ENCODE data around the gene GALNT16.

Gene GALNT16

GRCh38 chr14:69252851-69253250, 7.1 kb upstream of the GALNT16 start:
- H3K4me3 ChIP-seq (ENCODE audit: low read depth, low read length) = no peak overlapping the region
- DNase-seq (ENCODE audit: low read depth) = no peak
- TF ChIP-seq CTCF (conservative IDR thresholded peaks at IDR 0.05; ENCODE audit: low read depth, low read length) = no peak

GRCh38 chr14:69259168-69259526, 811 bp upstream of the GALNT16 start:
- no peak for DNase-seq (ENCODE audit: low read depth)
- TF ChIP-seq CTCF (conservative IDR thresholded peaks at IDR 0.05; ENCODE audit: low read depth, low read length) = no peak
- H3K4me3 ChIP-seq (ENCODE audit: low read depth, low read length) = peak overlapping the region; percentile 54

- peak; percentile 14 for DNase-seq (ENCODE audit: low read depth)
- peak overlapping the region; percentile 54 for H3K4me3 ChIP-seq (ENCODE audit: low read depth, low read length)
- no peak for TF ChIP-seq CTCF (conservative IDR thresholded peaks at IDR 0.05; ENCODE audit: low read depth, low read length)
Observed at GRCh38 chr14:69260190-69260860, 367 bp downstream of the GALNT16 start.

- TF ChIP-seq CTCF (conservative IDR thresholded peaks at IDR 0.05; ENCODE audit: low read depth, low read length) = peak; percentile 45
- peak overlapping the region; percentile 54 for H3K4me3 ChIP-seq (ENCODE audit: low read depth, low read length)
- DNase-seq (ENCODE audit: low read depth) = no peak
Observed at GRCh38 chr14:69260861-69261564, 1.1 kb downstream of the GALNT16 start.

- TF ChIP-seq CTCF (conservative IDR thresholded peaks at IDR 0.05; ENCODE audit: low read depth, low read length) = no peak
- H3K4me3 ChIP-seq (ENCODE audit: low read depth, low read length) = no peak overlapping the region
Observed at GRCh38 chr14:69261761-69262331, 1.9 kb downstream of the GALNT16 start.

GRCh38 chr14:69262516-69262915, 2.6 kb downstream of the GALNT16 start:
- H3K4me3 ChIP-seq (ENCODE audit: low read depth, low read length) = no peak overlapping the region
- TF ChIP-seq CTCF (conservative IDR thresholded peaks at IDR 0.05; ENCODE audit: low read depth, low read length) = no peak
- no peak for DNase-seq (ENCODE audit: low read depth)

More at GRCh38 chr14:69261761-69262331, 1.9 kb downstream of the GALNT16 start:
- no peak for DNase-seq (ENCODE audit: low read depth)
